ENCODE results near the gene IL22RA2. TPM values are rescaled to one million over a fixed set of nuclear protein-coding genes. Genes with fewer than 3 reads are reported as not detected.
A peak's percentile ranks its signal among the peaks of the same experiment; 100 is the strongest.
"Not testable (repeated sequence)": the region's sequence is repeated elsewhere in the genome, so short reads cannot be mapped to it uniquely, and the experiment has no call there.

Gene IL22RA2, protein sequence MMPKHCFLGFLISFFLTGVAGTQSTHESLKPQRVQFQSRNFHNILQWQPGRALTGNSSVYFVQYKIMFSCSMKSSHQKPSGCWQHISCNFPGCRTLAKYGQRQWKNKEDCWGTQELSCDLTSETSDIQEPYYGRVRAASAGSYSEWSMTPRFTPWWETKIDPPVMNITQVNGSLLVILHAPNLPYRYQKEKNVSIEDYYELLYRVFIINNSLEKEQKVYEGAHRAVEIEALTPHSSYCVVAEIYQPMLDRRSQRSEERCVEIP
- total RNA-seq (2014; rRNA removed; shearing (Covaris generic)), result not detected in 2 replicates

- DNase-seq, result no peak
- H3K36me3 ChIP-seq, result no peaks in the 10 kb centered on the region
- no peak within 1 kb of the TSS for H3K27ac ChIP-seq
- no peaks in the 10 kb centered on the region for H3K27me3 ChIP-seq
- H3K4me1 ChIP-seq, result no peaks in the 10 kb centered on the region
- H3K4me3 ChIP-seq, result no peak within 1 kb of the TSS
- H3K9me3 ChIP-seq (replicated peaks), result no peaks in the 10 kb centered on the region
Measured at GRCh38 chr6:137173501-137173900, at the start of gene IL22RA2. Gene IL22RA2 (minus strand): TSS chr6:137173644. CDS start chr6:137161749, 11,895 bp downstream.

GRCh38 chr6:137222381-137222780, 48.9 kb upstream of the IL22RA2 start:
- Histone ChIP-seq H3K27me3 (0 out of 2 replicates have a peak, but pooled peaks cover 6% of the 10 kb centered on the region), H3K36me3 (no peaks in the 10 kb centered on the region), H3K9me3 (replicated peaks) (no peaks in the 10 kb centered on the region), H3K4me1 (peaks cover 5% of the 10 kb centered on the region; the same call in 1 of the 2 replicates), H3K27ac (no peak overlapping the region), H3K4me3 (no peak overlapping the region)
- no peak for DNase-seq

DNA sequence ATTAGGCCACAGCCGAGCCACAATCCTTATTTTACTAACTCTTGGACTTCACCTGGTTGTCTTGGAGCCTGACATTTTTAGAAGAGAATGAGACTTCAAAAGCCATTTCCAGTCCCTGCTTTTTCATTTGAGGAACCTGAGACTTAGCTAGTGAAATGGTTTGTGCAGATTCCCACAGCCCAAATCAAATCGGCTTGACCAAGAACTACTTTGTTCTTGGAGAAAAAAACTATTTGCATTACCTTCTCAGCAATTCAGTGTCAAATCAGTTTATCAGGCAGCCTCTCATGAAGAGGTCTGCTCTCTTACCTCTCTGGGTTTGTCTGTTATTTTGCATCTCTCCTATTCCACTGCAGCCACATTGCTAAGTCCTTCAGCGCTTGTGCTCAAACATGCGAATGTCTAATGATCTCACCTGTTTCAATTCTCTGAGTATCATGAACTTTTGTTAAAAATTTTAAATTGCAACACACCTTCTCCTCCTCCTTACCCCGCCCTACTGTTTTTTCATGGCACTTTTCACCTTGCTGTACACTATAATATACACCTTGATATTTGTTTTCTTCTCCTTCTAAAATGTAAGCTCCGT, 46.3 kb upstream of the IL22RA2 start:
- H3K9me3 ChIP-seq (replicated peaks), result no peaks in the 10 kb centered on the region
- no peaks in the 10 kb centered on the region for H3K36me3 ChIP-seq
- H3K4me1 ChIP-seq, result peaks cover 5% of the 10 kb centered on the region; the same call in 1 of the 2 replicates
- peak overlapping the region; percentile 77 for H3K4me3 ChIP-seq
- H3K27me3 ChIP-seq, result no peaks in the 10 kb centered on the region
- no peak for DNase-seq
- peak overlapping the region; percentile 61; the same call in 1 of the 2 replicates for H3K27ac ChIP-seq

DNA sequence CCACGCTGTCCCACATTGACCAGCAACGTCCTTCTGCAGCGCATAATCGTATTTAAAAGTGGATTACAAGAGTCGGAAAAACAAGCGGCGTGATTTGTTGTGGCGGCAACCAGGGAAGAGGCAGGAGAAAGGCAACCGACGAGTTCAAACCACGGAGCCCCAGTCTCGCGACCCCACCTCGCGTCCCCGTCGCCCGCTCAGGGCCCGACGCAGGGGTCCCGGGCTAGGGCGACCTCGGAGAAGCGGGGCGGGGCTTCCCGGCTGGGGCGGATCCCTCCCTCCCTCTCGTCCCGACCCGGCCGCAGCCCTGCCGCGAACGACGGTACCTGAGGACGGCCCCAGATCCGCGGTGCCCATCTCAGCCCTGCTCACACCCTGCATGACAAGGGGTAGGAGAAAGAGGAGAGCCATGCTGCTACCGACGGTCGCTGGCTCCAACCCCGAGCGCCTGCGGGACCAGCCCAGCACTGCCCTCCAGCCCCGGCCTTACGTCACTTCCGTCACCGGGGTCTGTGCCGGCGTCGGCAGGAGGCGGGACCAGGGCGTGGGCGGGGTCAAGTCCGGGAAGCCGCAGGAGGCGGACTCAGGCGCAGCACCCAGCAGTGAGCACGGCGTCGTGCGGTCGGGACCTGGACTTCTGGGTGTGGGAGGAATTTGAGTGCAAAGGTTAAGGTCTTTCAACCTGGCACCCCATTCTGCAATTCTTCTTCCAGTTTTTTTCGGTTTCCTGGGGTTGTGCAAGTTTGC, 45.6 kb upstream of the IL22RA2 start, which contains the start of gene IFNGR1:
Gene IFNGR1, minus strand, starts transcription at position 469 of the 747 bp plus-strand sequence. Its CDS starts 58 bp downstream, at position 411.
- Histone ChIP-seq H3K9me3 (replicated peaks) (no peaks in the 10 kb centered on the region), H3K27ac (peak within 1 kb of the TSS; percentile 61), H3K27me3 (no peaks in the 10 kb centered on the region), H3K36me3 (no peaks in the 10 kb centered on the region), H3K4me1 (peaks cover 5% of the 10 kb centered on the region; the same call in 1 of the 2 replicates), H3K4me3 (peak within 1 kb of the TSS; percentile 77)
- peak; percentile 91 to 94 for DNase-seq

DNA sequence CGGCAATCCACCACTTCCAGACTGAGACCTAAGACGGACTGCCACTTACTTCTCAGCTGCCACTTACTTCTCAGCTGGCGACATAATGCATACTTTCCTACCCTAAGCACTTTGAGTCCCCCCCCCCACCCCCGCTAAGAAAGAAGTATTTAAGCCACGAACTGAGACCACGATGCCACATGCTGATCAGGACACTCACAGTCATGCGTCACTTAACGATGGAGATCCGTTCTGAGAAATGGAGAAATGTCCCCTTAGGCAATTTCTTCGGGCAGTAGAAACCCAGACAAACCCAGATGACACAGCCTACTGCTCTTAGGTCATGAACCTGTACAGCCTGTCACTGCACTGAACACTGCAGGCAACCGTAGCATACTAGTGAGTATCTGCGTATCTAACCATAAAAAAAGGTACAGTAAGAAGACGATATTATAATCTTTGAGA, 45.1 kb upstream of the IL22RA2 start:
- no peaks in the 10 kb centered on the region for H3K36me3 ChIP-seq
- no peaks in the 10 kb centered on the region for H3K9me3 ChIP-seq (replicated peaks)
- no peaks in the 10 kb centered on the region for H3K27me3 ChIP-seq
- peak overlapping the region; percentile 77 for H3K4me3 ChIP-seq
- peak overlapping the region; percentile 61 for H3K27ac ChIP-seq
- DNase-seq, result peak; percentile 13 to 45
- H3K4me1 ChIP-seq, result peaks cover 5% of the 10 kb centered on the region; the same call in 1 of the 2 replicates

GRCh38 chr6:137217801-137218472, 44.5 kb upstream of the IL22RA2 start:
- Histone ChIP-seq H3K4me3 (peak overlapping the region; percentile 77), H3K4me1 (peaks cover 5% of the 10 kb centered on the region; the same call in 1 of the 2 replicates), H3K36me3 (peaks cover 4% of the 10 kb centered on the region; the same call in 1 of the 2 replicates), H3K27ac (no peak overlapping the region; the same call in 1 of the 2 replicates), H3K9me3 (replicated peaks) (no peaks in the 10 kb centered on the region), H3K27me3 (no peaks in the 10 kb centered on the region)
- DNase-seq, result no peak

DNA sequence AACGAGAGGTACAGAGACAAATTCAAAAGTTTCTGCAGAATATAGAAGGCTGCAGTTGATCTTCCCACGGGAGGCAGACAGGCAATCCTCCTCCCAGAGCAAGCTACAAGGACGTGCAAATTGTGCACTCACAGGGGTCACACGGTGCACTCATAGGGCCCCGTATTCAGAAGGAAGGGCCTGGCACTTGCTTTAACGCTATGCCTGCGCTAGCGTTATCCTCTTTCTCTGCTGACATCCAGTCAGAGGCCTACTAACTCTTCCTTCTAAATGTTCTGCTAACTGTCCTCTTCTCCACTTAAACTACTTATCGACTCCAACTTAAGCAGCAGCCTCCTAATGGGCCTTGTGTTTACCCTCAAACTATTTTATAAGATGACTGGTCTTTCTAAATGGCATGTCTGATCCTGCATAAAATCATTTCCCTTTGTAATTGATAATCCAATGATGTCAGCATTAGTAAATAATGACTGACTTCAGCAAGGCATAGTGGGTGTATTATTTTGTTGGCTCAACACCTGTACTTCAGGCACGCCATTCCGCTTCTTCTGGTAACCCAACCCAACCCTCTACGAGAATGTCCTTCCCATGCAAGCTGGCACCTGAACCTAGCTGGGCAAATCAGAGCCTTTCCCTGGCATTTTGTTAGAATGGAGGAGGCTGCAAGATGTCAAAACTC, 43.6 kb upstream of the IL22RA2 start:
- H3K9me3 ChIP-seq (replicated peaks), result no peaks in the 10 kb centered on the region
- peaks cover 5% of the 10 kb centered on the region; the same call in 1 of the 2 replicates for H3K4me1 ChIP-seq
- H3K27ac ChIP-seq, result no peak overlapping the region
- peaks cover 11% of the 10 kb centered on the region; the same call in 1 of the 2 replicates for H3K36me3 ChIP-seq
- no peak for DNase-seq
- no peak overlapping the region for H3K4me3 ChIP-seq
- no peaks in the 10 kb centered on the region for H3K27me3 ChIP-seq

GRCh38 chr6:137216106-137216505, 42.7 kb upstream of the IL22RA2 start:
- Histone ChIP-seq H3K4me3 (no peak overlapping the region), H3K9me3 (replicated peaks) (no peaks in the 10 kb centered on the region), H3K27ac (no peak overlapping the region), H3K36me3 (peaks cover 11% of the 10 kb centered on the region; the same call in 1 of the 2 replicates), H3K4me1 (peaks cover 5% of the 10 kb centered on the region; the same call in 1 of the 2 replicates), H3K27me3 (no peaks in the 10 kb centered on the region)
- no peak for DNase-seq

GRCh38 chr6:137215630-137216029, 42.2 kb upstream of the IL22RA2 start:
- peaks cover 11% of the 10 kb centered on the region; the same call in 1 of the 2 replicates for H3K36me3 ChIP-seq

GRCh38 chr6:137214931-137215330, 41.5 kb upstream of the IL22RA2 start:
- Histone ChIP-seq H3K9me3 (replicated peaks) (no peaks in the 10 kb centered on the region), H3K4me1 (peaks cover 5% of the 10 kb centered on the region; the same call in 1 of the 2 replicates), H3K36me3 (peaks cover 11% of the 10 kb centered on the region; the same call in 1 of the 2 replicates), H3K27ac (no peak overlapping the region), H3K4me3 (no peak overlapping the region), H3K27me3 (no peaks in the 10 kb centered on the region)
- DNase-seq, result no peak

More at GRCh38 chr6:137215630-137216029, 42.2 kb upstream of the IL22RA2 start:
- not testable (repeated sequence) for H3K27me3 ChIP-seq; H3K27ac ChIP-seq; DNase-seq; H3K4me1 ChIP-seq; H3K9me3 ChIP-seq (replicated peaks); H3K4me3 ChIP-seq

GRCh38 chr6:137213813-137214212, 40.4 kb upstream of the IL22RA2 start:
- H3K36me3 ChIP-seq, result peaks cover 11% of the 10 kb centered on the region; the same call in 1 of the 2 replicates
- H3K27me3 ChIP-seq, result no peaks in the 10 kb centered on the region
- no peak overlapping the region for H3K4me3 ChIP-seq
- DNase-seq, result no peak
- H3K9me3 ChIP-seq (replicated peaks), result 0 out of 2 replicates have a peak, but pooled peaks cover 3% of the 10 kb centered on the region
- H3K27ac ChIP-seq, result no peak overlapping the region
- H3K4me1 ChIP-seq, result peaks cover 5% of the 10 kb centered on the region; the same call in 1 of the 2 replicates

GRCh38 chr6:137213331-137213740, 39.9 kb upstream of the IL22RA2 start:
- H3K36me3 ChIP-seq, result peaks cover 11% of the 10 kb centered on the region; the same call in 1 of the 2 replicates
- H3K27ac ChIP-seq, result no peak overlapping the region
- H3K27me3 ChIP-seq, result no peaks in the 10 kb centered on the region
- H3K4me1 ChIP-seq, result peaks cover 5% of the 10 kb centered on the region; the same call in 1 of the 2 replicates
- H3K9me3 ChIP-seq (replicated peaks), result 0 out of 2 replicates have a peak, but pooled peaks cover 3% of the 10 kb centered on the region
- no peak overlapping the region for H3K4me3 ChIP-seq
- no peak for DNase-seq

DNA sequence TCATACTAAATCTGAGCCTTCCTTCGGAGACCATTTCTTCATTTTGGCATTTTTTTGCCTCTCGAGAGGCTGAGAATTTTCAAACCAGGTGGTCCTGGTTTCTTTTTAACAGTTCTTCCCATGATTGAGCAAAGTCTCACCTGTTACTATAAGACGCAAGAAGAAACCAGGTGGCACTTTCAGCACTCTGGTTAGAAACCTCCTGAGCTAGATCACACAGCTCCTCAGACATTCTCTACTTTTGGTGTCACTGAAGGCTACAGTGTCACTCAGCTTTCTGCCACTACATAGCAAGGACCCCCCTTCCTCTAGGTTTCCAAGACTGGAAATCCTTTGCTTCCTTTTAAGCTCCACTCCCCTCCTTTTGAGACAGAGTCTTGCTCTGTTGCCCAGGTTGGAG, 38.5 kb upstream of the IL22RA2 start:
- no peak overlapping the region for H3K4me3 ChIP-seq
- 0 out of 2 replicates have a peak, but pooled peaks cover 3% of the 10 kb centered on the region for H3K9me3 ChIP-seq (replicated peaks)
- no peak for DNase-seq
- no peak overlapping the region for H3K27ac ChIP-seq
- no peaks in the 10 kb centered on the region for H3K27me3 ChIP-seq
- H3K4me1 ChIP-seq, result no peaks in the 10 kb centered on the region
- peaks cover 11% of the 10 kb centered on the region; the same call in 1 of the 2 replicates for H3K36me3 ChIP-seq

Measured in SJCRH30 (cell line).